Measurements from ENCODE around the gene SAMD14. TPM values are rescaled to one million over a fixed set of nuclear protein-coding genes. Genes with fewer than 3 reads are reported as not detected.

SAMD14 gene
- total and polyA plus RNA-seq, 4 donors: 3.3 to 6.2 (median 4.2) TPM

DNA sequence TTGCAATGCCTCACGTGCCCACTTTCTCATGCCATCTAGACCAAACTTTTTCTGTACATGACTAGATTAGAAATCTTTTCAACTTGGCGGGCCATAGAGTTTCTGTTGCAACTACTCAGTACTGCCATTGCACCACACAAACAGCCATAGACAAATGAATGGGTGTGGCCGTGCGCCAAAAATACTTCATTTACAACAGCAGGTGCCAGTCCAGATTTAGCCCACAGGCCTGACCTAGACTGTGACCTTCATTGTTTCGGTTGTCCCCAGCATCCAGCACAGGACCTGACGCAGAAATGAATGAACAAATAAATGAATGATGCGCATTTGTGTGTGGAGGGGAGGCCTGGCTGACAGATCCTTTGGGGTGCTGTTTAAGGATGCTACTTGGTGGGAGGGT is 49.1 kb downstream of the SAMD14 start:
- 76 to 87% methylated on average over 7 of the region's 7 CpGs for WGBS, 2 donors
- no peak overlapping the region for H3K9ac ChIP-seq (ENCODE audit: insufficient read depth in 1 of 2, low read length in 2 of 2)
- H3K4me3 ChIP-seq: no peak overlapping the region
- H3K27ac ChIP-seq (ENCODE audit: low read depth in 1 of 2, low read length in 1 of 2): peak overlapping the region in 1 of 2 donors; percentile 69
- no peaks in the 10 kb centered on the region for H3K27me3 ChIP-seq (ENCODE audit: control insufficient read depth in 3 of 3, insufficient read depth in 3 of 3, low read length in 2 of 3)
- H3K36me3 ChIP-seq (ENCODE audit: control insufficient read depth in 4 of 4, insufficient read depth in 4 of 4, low read length in 4 of 4): peaks cover 0 to 64% (median 4%) of the 10 kb centered on the region in 4 donors
- DNase-seq: no peak
- H3K4me1 ChIP-seq (ENCODE audit: control insufficient read depth in 5 of 5, insufficient read depth in 5 of 5, low read length in 5 of 5): no peaks in the 10 kb centered on the region
- ATAC-seq (ENCODE audit: insufficient read depth, low FRiP score): no peak
- no peaks in the 10 kb centered on the region for H3K9me3 ChIP-seq (ENCODE audit: control insufficient read depth in 4 of 4, insufficient read depth in 3 of 4, low read length in 3 of 4)
- TF ChIP-seq, protein P1, sequence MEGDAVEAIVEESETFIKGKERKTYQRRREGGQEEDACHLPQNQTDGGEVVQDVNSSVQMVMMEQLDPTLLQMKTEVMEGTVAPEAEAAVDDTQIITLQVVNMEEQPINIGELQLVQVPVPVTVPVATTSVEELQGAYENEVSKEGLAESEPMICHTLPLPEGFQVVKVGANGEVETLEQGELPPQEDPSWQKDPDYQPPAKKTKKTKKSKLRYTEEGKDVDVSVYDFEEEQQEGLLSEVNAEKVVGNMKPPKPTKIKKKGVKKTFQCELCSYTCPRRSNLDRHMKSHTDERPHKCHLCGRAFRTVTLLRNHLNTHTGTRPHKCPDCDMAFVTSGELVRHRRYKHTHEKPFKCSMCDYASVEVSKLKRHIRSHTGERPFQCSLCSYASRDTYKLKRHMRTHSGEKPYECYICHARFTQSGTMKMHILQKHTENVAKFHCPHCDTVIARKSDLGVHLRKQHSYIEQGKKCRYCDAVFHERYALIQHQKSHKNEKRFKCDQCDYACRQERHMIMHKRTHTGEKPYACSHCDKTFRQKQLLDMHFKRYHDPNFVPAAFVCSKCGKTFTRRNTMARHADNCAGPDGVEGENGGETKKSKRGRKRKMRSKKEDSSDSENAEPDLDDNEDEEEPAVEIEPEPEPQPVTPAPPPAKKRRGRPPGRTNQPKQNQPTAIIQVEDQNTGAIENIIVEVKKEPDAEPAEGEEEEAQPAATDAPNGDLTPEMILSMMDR (IDR thresholded peaks at IDR 0.05; ENCODE audit: control extremely low read depth, extremely low read depth): no peak

DNA sequence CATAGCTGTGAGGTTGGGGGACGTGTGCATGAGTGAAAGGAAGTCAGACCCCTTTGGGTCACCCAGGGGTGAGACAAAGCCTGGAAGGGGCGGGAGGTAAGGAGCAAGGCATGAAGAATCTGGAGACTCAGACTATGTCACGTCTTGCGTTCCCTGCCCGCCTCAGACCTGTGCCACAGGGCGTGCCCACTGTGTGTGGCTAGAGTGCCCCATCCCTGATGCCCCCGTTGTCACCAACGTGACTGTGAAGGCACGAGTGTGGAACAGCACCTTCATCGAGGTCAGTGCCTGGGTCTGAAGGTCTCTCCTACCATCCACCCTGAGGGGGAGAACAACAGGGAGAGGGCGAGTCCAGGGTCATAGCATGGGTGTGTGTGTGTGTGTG is 49.9 kb downstream of the SAMD14 start:
- Histone ChIP-seq H3K4me3 (no peak overlapping the region), H3K9ac (ENCODE audit: insufficient read depth in 1 of 2, low read length in 2 of 2) (no peak overlapping the region), H3K36me3 (ENCODE audit: control insufficient read depth in 4 of 4, insufficient read depth in 4 of 4, low read length in 4 of 4) (peaks cover 0 to 69% (median 4%) of the 10 kb centered on the region in 4 donors), H3K4me1 (ENCODE audit: control insufficient read depth in 5 of 5, insufficient read depth in 5 of 5, low read length in 5 of 5) (no peaks in the 10 kb centered on the region), H3K9me3 (ENCODE audit: control insufficient read depth in 4 of 4, insufficient read depth in 3 of 4, low read length in 3 of 4) (no peaks in the 10 kb centered on the region), H3K27me3 (ENCODE audit: control insufficient read depth in 3 of 3, insufficient read depth in 3 of 3, low read length in 2 of 3) (no peaks in the 10 kb centered on the region), H3K27ac (ENCODE audit: low read depth in 1 of 2, low read length in 1 of 2) (peak overlapping the region; percentile 2 to 69)
- ATAC-seq (ENCODE audit: insufficient read depth, low FRiP score) (no peak), DNase-seq (peak in 1 of 3 donors; percentile 7)
- TF ChIP-seq, protein P1 (IDR thresholded peaks at IDR 0.05; ENCODE audit: control extremely low read depth, extremely low read depth): no peak
- WGBS, 2 donors: 85 to 89% methylated on average over 11 of the region's 11 CpGs

DNA sequence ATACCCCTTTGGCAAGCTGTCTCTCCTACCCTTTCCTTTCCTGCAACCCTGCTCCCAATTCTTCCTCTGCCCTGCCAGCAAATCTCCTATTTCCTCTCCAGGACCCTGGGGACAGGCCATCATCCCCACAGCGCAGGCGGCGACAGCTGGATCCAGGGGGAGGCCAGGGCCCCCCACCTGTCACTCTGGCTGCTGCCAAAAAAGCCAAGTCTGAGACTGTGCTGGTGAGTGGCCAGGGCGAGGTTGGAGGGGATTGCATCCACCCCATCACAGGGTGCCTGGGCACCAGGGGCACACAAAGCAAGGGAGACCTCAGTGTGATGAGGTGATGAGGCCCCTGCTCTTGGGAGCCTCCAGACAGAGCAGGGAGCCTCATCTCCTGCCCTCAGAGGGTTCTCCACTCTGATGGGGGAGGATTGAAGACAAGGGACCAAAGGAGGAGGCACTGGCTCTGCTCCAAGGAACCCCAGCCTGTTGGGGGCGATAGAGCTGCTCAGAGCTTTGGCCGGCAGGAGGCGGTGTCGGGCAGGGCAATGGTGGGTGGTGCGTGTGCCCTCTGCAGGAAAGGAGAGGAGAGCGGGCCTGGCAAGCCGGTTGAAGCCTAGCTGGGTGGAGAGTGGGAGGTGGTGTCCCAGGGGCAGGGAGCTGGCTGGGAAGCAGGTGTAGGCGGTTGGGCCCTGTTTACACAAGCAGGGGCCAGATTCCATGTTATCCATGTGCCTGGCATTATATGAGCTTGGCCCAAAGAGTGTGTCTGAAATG is 50.4 kb downstream of the SAMD14 start:
- H3K4me3 ChIP-seq: no peak overlapping the region
- no peaks in the 10 kb centered on the region for H3K27me3 ChIP-seq (ENCODE audit: control insufficient read depth in 3 of 3, insufficient read depth in 3 of 3, low read length in 2 of 3)
- TF ChIP-seq, protein P1 (IDR thresholded peaks at IDR 0.05; ENCODE audit: control extremely low read depth, extremely low read depth): no peak
- no peaks in the 10 kb centered on the region for H3K9me3 ChIP-seq (ENCODE audit: control insufficient read depth in 4 of 4, insufficient read depth in 3 of 4, low read length in 3 of 4)
- H3K27ac ChIP-seq (ENCODE audit: low read depth in 1 of 2, low read length in 1 of 2): peak overlapping the region in 1 of 2 donors; percentile 4
- ATAC-seq (ENCODE audit: insufficient read depth, low FRiP score) (no peak), DNase-seq (peak in 1 of 3 donors; percentile 14)
- peaks cover 0 to 71% (median 4%) of the 10 kb centered on the region in 4 donors for H3K36me3 ChIP-seq (ENCODE audit: control insufficient read depth in 4 of 4, insufficient read depth in 4 of 4, low read length in 4 of 4)
- WGBS, 2 donors: 72 to 76% methylated on average over 12 of the region's 12 CpGs
- H3K4me1 ChIP-seq (ENCODE audit: control insufficient read depth in 5 of 5, insufficient read depth in 5 of 5, low read length in 5 of 5): no peaks in the 10 kb centered on the region
- H3K9ac ChIP-seq (ENCODE audit: insufficient read depth in 1 of 2, low read length in 2 of 2): no peak overlapping the region

All from lung (tissue), 12 donors.